Prostate gland (tissue), 2 donors: Measurements from ENCODE around the gene PPA1.

Experiments
- POLR2A ChIP-seq: fragments of 450-650 bp; IDR thresholded peaks from one replicate; pipeline ENCODE4 v1.6.1; 2016; ENCODE audit warnings: antibody characterized with exemption, mild to moderate bottlenecking
- POLR2AphosphoS5 ChIP-seq: sonication (generic); formaldehyde crosslinking; IDR thresholded peaks from one replicate; pipeline ENCODE4 v1.6.1; 2017; ENCODE audit warnings: antibody characterized with exemption
- TF ChIP-seq, protein P1 (sequence below), 4 experiments: fragments of 200-600 bp in 2 of 4; fragments of 450-650 bp in 2 of 4; sonication (generic) in 2 of 4; IDR thresholded peaks; 1 replicate in 3 of 4; 2 replicates in 1 of 4; pipeline ENCODE4 v1.5.1; 2016 to 2019; ENCODE audit warnings: antibody characterized with exemption in 4 of 4, mild to moderate bottlenecking in 2 of 4, moderate library complexity in 2 of 4

DNA sequence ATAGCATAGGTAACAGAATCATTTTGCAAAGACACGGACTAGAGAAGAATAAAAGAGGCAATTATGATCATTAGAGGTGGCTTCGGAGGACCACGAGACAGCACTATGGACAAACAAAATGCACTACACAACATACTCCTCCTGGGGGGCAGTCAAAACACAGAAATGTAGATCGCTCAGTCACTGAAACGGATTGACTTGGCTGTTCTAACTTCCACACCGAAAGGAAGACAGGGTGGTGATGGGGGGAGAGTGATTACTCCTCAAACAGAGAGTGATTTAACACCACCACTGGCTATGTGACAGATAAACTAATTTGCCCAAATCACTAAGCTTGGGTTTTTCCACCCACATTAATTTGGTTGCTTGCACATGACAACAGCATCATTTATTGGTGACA is 14.1 kb upstream of the PPA1 start:
- no peak for TF ChIP-seq POLR2A
- TF ChIP-seq, protein P1, sequence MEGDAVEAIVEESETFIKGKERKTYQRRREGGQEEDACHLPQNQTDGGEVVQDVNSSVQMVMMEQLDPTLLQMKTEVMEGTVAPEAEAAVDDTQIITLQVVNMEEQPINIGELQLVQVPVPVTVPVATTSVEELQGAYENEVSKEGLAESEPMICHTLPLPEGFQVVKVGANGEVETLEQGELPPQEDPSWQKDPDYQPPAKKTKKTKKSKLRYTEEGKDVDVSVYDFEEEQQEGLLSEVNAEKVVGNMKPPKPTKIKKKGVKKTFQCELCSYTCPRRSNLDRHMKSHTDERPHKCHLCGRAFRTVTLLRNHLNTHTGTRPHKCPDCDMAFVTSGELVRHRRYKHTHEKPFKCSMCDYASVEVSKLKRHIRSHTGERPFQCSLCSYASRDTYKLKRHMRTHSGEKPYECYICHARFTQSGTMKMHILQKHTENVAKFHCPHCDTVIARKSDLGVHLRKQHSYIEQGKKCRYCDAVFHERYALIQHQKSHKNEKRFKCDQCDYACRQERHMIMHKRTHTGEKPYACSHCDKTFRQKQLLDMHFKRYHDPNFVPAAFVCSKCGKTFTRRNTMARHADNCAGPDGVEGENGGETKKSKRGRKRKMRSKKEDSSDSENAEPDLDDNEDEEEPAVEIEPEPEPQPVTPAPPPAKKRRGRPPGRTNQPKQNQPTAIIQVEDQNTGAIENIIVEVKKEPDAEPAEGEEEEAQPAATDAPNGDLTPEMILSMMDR (IDR thresholded peaks at IDR 0.05) = no peak
- TF ChIP-seq POLR2AphosphoS5 = no peak
